ENCODE data around the gene SAMD8. TPM values are rescaled to one million over a fixed set of nuclear protein-coding genes. Genes with fewer than 3 reads are reported as not detected.

Gene SAMD8
- total and polyA plus RNA-seq, 2 of the 8 experiments (the other 6 are each of a cell fraction or from before 2014, with no cell fraction given): 11.7 to 20.9 TPM

DNA sequence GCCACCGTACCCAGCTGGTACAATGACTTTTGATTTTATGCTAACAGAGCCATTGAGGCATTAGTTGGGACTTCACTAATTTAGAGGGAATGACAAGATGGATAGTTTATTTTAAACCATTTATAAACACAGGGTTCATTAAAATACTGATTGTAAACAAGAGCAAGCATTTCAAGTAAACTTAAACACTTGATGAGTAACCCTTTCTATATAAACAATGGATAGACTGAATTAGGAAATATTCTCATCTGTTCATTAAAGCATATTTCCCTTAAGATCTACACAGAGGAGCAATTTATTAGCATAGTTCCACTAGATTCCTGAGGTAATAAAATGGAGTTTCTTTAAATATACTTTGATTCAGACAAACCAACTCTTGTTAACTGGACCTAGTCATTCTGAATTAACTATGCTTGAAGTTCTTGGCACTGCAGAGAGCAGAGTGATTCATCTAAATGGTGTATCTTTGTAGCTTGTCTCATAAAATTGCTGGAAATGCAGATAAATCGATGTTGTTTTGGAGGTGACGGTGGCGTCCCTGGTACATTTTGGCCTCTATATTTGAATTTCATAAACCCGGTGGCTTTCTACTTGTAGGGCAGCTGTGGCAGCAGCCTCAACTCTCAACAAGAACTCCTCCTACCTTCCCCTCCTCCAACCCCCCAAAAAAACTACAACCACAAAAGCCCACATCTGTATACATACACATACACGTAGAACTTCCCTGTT, 83.7 kb downstream of the SAMD8 start:
- H4K91ac ChIP-seq (replicated peaks; ENCODE audit: insufficient read length, low read length): no peak overlapping the region
- H3K4me2 ChIP-seq (ENCODE audit: insufficient read depth in 1 of 2, low read depth in 2 of 2, low read length in 2 of 2): no peak overlapping the region
- H3K36me3 ChIP-seq (ENCODE audit: control insufficient read depth in 2 of 4, insufficient read depth in 4 of 4, low read length in 3 of 4): no peaks in the 10 kb centered on the region
- H2BK5ac ChIP-seq (ENCODE audit: low read depth, low read length): no peak overlapping the region
- no peak overlapping the region for H3K23ac ChIP-seq (ENCODE audit: insufficient read length)
- no peaks in the 10 kb centered on the region for H3K23me2 ChIP-seq (ENCODE audit: low read depth, low read length)
- no peak overlapping the region for H2AK5ac ChIP-seq (ENCODE audit: low read depth, low read length)
- WGBS, 2 experiments (ENCODE audit: extremely low coverage in 1 of 2, insufficient coverage in 1 of 2, insufficient read length in 1 of 2, insufficient replicate concordance in 2 of 2, low coverage in 1 of 2, low lambda C conversion rate in 2 of 2, missing lambda C conversion rate in 1 of 2): 93% methylated on average over 6 of the region's 6 CpGs; no CpG with 5 or more reads in 1 of the 2 experiments
- H3K4me1 ChIP-seq (replicated peaks in 1 of 4; ENCODE audit: control insufficient read depth in 3 of 4, insufficient read depth in 4 of 4, low read length in 3 of 4): no peaks in the 10 kb centered on the region
- H4K5ac ChIP-seq (ENCODE audit: insufficient read length, low read depth, low read length): no peak overlapping the region
- H2BK12ac ChIP-seq (ENCODE audit: low read depth, low read length): no peak overlapping the region
- FAIRE-seq: no peak
- H3K9ac ChIP-seq (replicated peaks in 1 of 4; ENCODE audit: extremely low read depth in 1 of 4, low read depth in 3 of 4, low read length in 3 of 4): no peak overlapping the region
- no peaks in the 10 kb centered on the region for H3K9me3 ChIP-seq (ENCODE audit: insufficient read depth in 2 of 2, low read depth in 1 of 2, low read length in 1 of 2)
- H3K79me1 ChIP-seq (ENCODE audit: low read depth, low read length): no peaks in the 10 kb centered on the region
- H4K8ac ChIP-seq (ENCODE audit: extremely low read depth, insufficient read depth, low read length): no peak overlapping the region
- no peak for DNase-seq (ENCODE audit: low read depth in 1 of 2, low spot score in 2 of 2)
- H3K56ac ChIP-seq (replicated peaks; ENCODE audit: insufficient read length, low read depth, low read length): no peak overlapping the region
- H2BK20ac ChIP-seq (ENCODE audit: low read length): no peak overlapping the region
- H4K20me1 ChIP-seq (replicated peaks in 1 of 2; ENCODE audit: control insufficient read depth in 1 of 2, insufficient read depth in 2 of 2, low read length in 2 of 2): no peaks in the 10 kb centered on the region
- no peak overlapping the region for H3K27ac ChIP-seq (ENCODE audit: low read depth, low read length)
- H2BK120ac ChIP-seq (replicated peaks; ENCODE audit: low read depth, low read length): no peak overlapping the region
- no peak overlapping the region for H3K4me3 ChIP-seq (ENCODE audit: extremely low read depth in 1 of 4, insufficient read depth in 2 of 4, low read depth in 3 of 4, low read length in 4 of 4)
- no peaks in the 10 kb centered on the region for H3K79me2 ChIP-seq (ENCODE audit: control insufficient read depth in 1 of 2, insufficient read depth in 2 of 2, low read length in 2 of 2)
- no peak overlapping the region for H3K18ac ChIP-seq (ENCODE audit: extremely low read depth, low read length)
- ChIA-PET POLR2A (ENCODE audit: partially characterized antibody) (interaction anchor here (0.6 to 36.7 kb wide), 3 partner anchors 15 to 33 kb away, joined by 3 to 801 read pairs (median 37); partner anchors contain the start of genes COMTD1 and VDAC2), CTCF (ENCODE audit: partially characterized antibody) (interaction anchor here (1.2 to 3.4 kb wide), 3 partner anchors 9 to 86 kb away, joined by 3 to 22 read pairs (median 5); partner anchors contain the start of gene COMTD1)
- H3K14ac ChIP-seq (ENCODE audit: insufficient read length): no peak overlapping the region
- no peak overlapping the region for H2AFZ ChIP-seq (ENCODE audit: low read length)
- H3K27me3 ChIP-seq (replicated peaks in 1 of 4; ENCODE audit: control insufficient read depth in 3 of 4, extremely low read depth in 1 of 4, insufficient read depth in 3 of 4, low read length in 3 of 4): no peaks in the 10 kb centered on the region
- H3K4ac ChIP-seq (replicated peaks; ENCODE audit: insufficient read length, low read depth, low read length): no peak overlapping the region
- H2BK15ac ChIP-seq (ENCODE audit: low read length): no peak overlapping the region
- TF ChIP-seq FOSL1 (IDR thresholded peaks at IDR 0.05; ENCODE audit: insufficient read depth, low read depth, low read length) (no peak), TAF1 (IDR thresholded peaks at IDR 0.05; ENCODE audit: low read depth, low read length) (no peak), SUZ12 (IDR thresholded peaks at IDR 0.05; ENCODE audit: low read length) (no peak), ASH2L (IDR thresholded peaks at IDR 0.05; ENCODE audit: low read length) (no peak), MAFK (IDR thresholded peaks at IDR 0.05; ENCODE audit: low read depth, low read length) (no peak), TBP (IDR thresholded peaks at IDR 0.05; ENCODE audit: low read depth, low read length) (no peak), EGR1 (IDR thresholded peaks at IDR 0.05; ENCODE audit: borderline replicate concordance, low read depth, low read length) (no peak), PHF8 (conservative IDR thresholded peaks at IDR 0.05; ENCODE audit: low read depth, low read length) (no peak), POLR2AphosphoS5 (IDR thresholded peaks at IDR 0.05; ENCODE audit: low read depth, low read length) (no peak), JUND (IDR thresholded peaks at IDR 0.05; ENCODE audit: low read length) (no peak), HDAC6 (IDR thresholded peaks at IDR 0.05; ENCODE audit: low read depth, low read length) (no peak), SP1 (IDR thresholded peaks at IDR 0.05; ENCODE audit: low read depth, low read length) (no peak), SP2 (IDR thresholded peaks at IDR 0.05; ENCODE audit: low read length) (no peak)
- TF ChIP-seq, protein P1, sequence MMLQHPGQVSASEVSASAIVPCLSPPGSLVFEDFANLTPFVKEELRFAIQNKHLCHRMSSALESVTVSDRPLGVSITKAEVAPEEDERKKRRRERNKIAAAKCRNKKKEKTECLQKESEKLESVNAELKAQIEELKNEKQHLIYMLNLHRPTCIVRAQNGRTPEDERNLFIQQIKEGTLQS (IDR thresholded peaks at IDR 0.05; ENCODE audit: insufficient read depth, low read depth, low read length): no peak

All from H1 (cell line).